EL (cell line): Measurements from ENCODE around the gene CD79A.
A peak's percentile ranks its signal among the peaks of the same experiment; 100 is the strongest.

Experiments used
- DNase-seq: peaks from one replicate; pipeline ENCODE4 v3.0.0-alpha.2; 2016

Gene CD79A

DNA sequence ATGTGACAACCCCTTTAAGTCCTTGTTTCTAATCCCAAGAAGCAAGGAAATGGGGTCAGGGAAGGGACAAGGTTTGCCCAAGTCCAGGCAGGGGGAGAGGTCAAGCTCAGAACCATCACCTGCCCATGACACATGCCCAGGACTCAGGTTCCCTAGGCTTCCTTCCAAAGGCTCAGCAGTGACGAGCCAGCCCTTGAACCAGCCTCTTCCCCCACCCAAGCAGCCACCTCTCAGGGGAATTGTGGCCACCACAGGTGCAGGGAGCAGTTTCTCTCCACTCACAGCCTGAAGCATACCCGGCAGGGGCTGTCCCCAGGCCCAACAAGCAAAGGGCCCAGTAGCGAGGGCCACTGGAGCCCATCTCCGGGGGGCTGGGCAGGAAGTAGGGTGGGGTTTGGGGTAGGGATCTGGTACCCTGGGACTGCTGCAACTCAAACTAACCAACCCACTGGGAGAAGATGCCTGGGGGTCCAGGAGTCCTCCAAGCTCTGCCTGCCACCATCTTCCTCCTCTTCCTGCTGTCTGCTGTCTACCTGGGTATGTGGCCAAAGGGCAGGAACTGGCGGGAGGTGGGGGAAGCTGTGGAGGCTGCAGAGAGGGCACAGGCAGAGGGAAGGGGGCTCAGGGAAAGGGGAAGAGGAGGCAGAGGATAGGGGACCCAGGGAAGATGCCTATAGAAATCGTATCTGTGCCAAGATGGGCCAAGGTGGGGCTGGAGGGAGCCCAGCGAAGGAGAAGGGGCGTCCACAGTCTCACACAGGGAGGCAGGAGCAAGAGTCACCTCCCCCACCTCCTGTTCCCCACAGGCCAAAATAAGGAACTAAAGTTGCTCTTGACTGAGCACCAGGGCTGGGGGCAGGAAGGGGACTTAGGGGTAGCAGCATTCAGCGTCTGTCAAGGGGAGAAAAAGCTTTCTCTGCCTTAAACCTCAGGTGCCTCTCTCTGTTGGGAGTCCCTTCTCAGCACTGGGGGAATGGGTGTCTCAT, at the start of gene CD79A:
Gene CD79A (plus strand): TSS at position 433 of the 986 bp plus-strand sequence. CDS start 26 bp downstream, at position 459.
- no peak for DNase-seq

DNA sequence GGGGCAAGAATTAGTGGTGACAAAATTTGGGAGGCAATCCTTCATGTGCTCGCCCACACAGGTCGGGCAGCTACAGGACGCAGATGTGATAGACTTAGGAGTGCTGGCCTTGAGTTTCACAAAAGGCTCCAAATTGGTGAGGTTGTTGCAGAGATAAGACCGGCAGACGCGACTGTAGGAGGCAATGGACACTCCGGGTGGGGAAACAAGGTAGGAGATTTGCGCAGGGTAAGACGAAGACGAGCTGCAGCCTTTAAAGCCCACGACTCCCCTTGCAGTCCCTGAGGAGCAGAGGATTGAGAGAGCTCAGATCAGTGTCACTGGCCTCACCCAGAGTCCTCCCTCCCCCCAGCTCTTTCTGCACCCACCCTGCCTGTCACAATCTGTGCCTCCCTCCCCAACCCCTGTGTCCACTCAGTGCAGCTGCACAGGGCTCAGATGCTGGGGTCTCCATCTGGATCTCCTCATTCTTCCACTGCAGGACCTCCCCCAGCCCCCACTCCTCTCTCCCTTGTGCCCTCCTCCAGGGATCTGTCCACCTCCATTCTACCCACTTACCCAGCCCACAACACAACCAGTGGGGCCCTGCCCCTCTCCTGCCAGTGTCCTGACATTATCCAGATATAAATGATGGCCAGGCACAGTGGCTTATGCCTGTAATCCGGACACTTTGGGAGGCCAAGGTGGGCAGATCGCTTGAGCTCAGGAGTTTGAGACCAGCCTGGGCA, 38.9 kb upstream of the CD79A start:
- DNase-seq, result no peak

DNA sequence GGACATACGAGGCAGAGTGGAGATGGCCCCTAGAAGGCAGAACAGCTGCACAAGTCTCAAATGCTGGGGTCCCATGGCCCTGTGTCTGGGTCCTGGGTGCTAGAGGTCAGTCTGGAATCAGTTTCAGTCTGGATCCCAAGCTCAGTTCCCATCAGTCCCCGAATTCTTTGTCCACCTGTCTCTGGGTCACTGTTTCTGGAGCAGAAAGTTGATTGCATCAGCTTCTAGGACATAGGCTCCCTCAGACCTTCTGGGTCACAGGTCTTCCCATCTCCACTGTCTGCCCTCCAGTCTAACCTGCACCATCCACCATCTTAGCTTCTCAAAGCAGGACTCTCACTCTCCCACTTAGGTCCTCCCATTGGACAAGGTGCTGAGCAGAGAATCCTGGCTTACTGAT, 37.9 kb upstream of the CD79A start:
- no peak for DNase-seq

- DNase-seq, result no peak
Observed at GRCh38 chr19:41843371-41843770, 33.7 kb upstream of the CD79A start.

DNA sequence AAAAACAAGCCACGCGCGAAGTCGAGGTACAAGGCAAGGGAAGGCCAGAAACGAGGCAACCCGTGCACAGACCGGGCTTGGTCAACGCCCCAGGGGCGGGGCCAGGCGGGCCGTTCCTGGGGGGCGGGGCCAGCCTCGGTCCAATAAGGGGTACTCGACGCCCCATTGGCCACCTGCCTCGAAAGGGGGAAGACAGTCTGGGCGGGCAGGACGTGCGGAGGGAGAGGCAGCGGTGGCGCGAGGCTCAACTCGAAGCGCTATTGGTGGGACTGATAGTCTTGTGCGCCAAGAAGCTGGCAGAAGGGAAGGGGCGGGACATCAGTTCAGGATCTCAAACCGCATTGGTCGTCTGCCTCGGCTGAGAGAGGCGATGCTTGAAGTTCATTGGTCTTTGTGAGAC, 32.5 kb upstream of the CD79A start, which contains the start of gene LYPD4:
Gene LYPD4 (minus strand): TSS at position 83 of the 400 bp plus-strand sequence. CDS start 5,398 bp downstream, outside the sequence.
- no peak for DNase-seq

GRCh38 chr19:41845001-41845050, 32.3 kb upstream of the CD79A start, which contains the start of gene DMRTC2:
Gene DMRTC2 (plus strand): TSS chr19:41845042. CDS start chr19:41847429, 2,387 bp downstream.
- no peak for DNase-seq

DNA sequence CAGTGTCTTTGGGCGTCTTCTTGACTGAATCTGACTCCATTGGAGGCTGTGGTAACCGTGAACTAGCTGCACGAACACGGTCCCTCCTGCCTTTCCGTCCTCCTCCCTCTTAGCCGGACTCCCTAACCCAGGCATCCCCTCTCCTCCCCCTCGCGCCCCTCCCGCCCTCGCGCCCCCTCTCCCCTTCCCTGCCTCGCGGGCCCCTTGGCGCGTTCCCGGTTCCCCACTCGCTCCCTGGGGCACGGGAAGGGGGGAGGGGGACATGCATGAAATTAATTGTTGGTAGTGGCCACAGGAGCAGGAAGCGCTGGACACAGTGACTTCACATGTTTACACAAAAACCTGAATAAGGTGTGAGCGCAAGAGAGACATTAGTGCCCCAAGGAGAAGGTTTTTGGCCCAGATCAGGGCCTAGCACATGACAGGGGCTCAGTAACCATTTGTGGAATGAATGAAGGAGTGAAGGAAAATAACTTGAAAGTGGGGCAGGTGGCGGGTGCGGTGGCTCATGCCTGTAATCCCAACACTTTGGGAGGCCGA, 32.0 kb upstream of the CD79A start:
- no peak for DNase-seq

DNA sequence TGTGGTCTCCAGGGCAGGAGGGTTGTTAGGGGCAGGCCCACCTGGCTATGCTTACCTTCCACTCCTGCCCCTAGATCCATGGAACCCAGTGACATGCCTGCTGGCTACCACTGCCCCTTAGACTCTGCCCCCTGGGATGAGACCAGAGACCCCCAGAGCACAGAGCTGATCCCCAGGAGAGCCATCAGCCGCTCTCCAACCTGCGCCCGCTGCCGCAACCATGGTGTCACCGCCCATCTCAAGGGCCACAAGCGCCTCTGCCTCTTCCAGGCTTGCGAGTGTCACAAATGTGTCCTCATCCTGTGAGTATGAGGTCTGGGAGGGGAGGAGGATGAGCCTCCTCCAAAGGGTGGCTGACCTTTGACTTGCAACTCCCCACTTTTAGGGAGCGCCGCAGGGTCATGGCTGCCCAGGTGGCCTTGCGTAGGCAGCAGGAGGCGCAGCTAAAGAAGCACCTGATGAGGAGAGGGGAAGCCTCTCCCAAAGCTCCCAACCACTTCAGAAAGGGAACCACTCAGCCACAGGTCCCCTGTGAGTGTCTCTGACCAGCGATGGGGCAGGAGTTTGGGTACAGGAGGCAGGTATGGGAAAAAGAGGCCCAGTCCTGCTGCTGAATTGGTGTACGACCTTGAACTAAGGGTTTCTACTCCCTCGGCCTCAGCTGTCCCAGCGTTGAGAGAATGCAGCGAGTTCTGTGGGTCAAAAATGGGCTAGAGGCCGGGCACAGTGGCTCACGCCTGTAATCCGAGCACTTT, 29.6 kb upstream of the CD79A start:
- DNase-seq, result no peak

DNA sequence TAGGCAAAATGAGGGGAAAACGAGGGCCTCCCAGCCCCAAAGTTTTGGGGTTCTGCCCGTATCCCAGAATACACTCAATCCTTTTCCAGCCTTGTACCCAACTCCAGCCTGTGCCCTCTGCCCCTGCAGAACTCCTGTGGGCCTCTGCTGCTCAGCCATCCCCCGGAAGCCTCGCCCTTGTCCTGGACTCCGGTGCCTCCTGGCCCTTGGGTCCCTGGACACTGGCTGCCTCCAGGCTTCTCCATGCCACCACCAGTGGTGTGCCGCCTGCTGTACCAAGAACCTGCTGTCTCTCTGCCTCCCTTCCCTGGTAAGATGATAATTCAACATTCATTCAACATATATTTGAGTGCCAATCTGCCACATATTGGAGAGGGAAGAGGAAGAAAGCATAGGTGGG, 28.4 kb upstream of the CD79A start:
- DNase-seq, result no peak

GRCh38 chr19:41849067-41849466, 28.0 kb upstream of the CD79A start:
- no peak for DNase-seq

DNA sequence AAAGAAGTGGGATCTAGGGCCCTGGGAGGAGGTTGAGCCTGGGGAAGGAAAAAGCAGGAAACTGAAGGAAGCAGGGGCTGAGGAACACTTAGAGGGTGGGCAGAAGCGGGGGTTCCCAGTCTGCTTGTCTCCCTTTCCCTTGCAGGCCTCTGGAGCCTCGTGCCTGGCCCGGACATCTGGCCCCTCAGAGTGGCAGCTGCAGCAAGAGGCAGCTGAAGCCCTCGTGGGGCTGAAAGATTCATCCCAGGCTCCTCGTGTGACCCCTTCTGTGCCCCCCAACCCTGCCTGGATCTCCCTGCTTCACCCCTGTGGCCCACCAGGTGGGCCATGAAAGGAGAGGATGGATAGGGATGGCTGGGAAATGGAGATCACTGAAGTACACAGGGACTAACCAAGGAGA, 26.7 kb upstream of the CD79A start:
- DNase-seq, result no peak

DNA sequence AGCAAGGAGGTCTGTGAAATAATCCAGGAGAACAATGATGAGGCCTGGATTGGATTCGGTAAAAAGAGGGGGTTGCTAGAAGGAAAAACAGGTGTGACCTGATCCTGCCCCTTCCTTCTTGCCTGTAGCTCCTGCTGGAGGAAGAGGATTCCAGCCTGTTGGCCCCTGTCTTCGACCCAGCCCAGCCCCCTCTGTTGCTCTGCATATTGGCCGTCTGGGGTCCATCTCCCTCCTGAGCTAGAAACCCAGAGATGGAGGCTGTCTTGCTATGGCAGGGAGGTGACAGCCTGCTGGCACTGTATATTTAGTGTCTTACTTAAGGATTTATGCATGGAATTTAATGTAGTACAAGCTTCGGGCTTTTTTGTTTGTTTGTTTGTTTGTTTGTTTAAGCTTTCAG, 25.6 kb upstream of the CD79A start:
- no peak for DNase-seq

DNA sequence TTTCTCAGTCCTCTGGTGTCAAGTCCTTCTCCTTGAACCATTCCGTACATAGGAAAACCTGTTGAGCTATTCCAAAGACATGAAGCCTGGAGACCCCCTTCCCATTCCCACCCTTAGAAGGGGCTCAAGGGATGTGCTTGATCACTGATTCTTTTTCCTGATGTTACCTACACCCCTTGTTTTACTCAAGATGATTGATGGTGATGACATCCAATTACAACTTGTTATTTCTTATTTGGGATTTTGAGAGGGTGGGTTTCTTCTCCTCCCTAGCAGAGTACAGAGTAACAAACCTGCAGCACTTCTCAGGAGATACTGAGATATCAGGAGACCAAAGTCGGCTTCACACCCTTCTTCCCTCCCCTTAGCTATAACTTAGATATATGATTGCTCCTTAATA, 23.7 kb upstream of the CD79A start:
- no peak for DNase-seq

GRCh38 chr19:41853768-41854167, 23.3 kb upstream of the CD79A start:
- DNase-seq, result no peak

DNA sequence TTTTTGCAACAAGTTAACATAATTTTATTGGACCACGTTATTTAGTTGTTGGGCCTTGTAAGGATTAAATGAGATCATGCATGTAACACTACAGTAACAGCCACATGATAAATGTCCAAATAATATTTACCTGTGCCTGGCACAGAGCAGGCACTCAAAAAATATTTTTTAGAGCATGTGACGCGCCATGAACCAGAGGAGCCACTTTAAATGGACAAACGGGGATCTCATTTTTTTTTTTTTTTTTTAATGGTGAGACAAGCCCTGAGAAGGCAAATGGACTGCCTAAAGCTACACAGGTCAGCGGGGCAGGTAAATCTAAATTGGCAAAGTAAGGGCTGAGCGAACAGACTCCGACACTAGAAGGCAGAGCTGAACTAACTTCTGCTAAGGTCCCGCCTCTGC, 17.9 kb upstream of the CD79A start:
- DNase-seq, result no peak

DNA sequence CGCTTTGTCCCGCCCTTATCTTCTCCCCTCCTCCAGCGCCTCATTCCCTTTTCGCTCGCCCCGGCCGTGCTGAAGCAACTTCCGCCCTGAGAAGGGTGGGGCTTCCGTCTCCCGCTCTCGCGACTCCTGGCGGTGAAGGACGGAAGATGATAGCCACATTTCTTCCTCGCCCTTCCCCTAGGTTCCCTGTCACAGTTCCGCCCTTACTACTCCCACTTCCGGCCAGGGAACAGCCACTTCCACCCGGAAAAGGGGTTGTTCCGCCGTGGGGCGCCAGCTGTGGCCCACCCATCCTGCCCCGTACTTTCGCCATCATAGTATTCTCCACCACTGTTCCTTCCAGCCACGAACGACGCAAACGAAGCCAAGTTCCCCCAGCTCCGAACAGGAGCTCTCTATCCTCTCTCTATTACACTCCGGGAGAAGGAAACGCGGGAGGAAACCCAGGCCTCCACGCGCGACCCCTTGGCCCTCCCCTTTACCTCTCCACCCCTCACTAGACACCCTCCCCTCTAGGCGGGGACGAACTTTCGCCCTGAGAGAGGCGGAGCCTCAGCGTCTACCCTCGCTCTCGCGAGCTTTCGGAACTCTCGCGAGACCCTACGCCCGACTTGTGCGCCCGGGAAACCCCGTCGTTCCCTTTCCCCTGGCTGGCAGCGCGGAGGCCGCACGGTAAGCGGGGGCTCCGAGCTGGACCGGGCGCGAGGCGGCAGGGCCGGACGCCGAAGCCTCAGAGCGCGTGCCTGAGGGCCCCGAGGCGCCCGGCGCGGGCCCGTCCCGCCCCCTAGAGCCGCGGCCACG, 17.3 kb upstream of the CD79A start, which contains the start of gene RPS19:
Gene RPS19 (plus strand): TSS at position 638 of the 801 bp plus-strand sequence. CDS start 520 bp downstream, outside the sequence.
- DNase-seq, result peak; percentile 99

DNA sequence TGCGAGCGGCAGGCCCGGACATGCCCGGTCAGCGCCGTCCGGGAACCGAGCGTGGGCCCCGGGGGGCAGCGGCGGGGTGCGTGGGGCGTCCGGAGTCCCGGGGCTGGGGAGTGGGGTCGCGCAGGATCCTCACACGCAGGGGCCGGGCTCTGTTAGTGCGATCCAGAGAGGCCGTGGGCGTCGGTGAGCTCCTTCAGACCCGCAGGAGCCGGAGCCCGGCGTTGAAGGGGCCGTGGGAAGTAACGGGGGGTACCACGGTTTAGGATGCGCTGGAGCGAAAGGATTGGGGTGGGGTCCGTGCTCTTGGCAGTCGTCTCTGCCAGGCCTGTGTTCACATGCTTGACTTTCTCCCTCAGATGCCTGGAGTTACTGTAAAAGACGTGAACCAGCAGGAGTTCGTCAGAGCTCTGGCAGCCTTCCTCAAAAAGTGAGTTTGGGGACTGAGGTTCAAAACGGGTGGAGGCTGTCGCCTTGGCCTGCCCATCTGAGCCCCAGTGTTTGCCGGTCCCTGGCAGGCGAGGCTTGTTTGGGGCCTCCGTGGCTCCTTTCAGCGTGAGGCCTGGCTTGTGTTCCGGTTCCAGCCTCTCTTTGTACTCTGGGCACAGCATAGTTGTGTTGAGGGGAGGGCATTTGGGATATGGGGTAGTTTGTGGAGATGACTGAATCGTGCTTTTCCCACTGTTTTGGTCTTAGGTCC, 16.5 kb upstream of the CD79A start:
- no peak for DNase-seq

GRCh38 chr19:41861116-41861768, 15.8 kb upstream of the CD79A start:
- no peak for DNase-seq

GRCh38 chr19:41861846-41862245, 15.2 kb upstream of the CD79A start:
- DNase-seq, result no peak

- no peak for DNase-seq
Observed at GRCh38 chr19:41862445-41862986, 14.6 kb upstream of the CD79A start.
